Lung (tissue), 12 donors: Measurements from ENCODE around the gene CHST11. TPM values are rescaled to one million over a fixed set of nuclear protein-coding genes. Genes with fewer than 3 reads are reported as not detected.

ENCODE experiments used
- ATAC-seq: fragments of 200-7000 bp; cut with Tn5 transposase; one replicate; pipeline ENCODE4 v1.9.1; 2020; ENCODE audit warnings: moderate number of reproducible peaks; ENCODE audit not compliant: insufficient read depth, low FRiP score
- DNase-seq, 3 donors: peaks; one replicate each; pipeline ENCODE4 v3.0.0-alpha.2; 2013 to 2017
- H3K27ac ChIP-seq, 2 donors: one replicate each; pipeline ENCODE4 v1.5.1; 2013; ENCODE audit warnings: mild to moderate bottlenecking in 2 of 2, moderate library complexity in 2 of 2, control low read depth in 1 of 2, inconsistent platforms in 1 of 2, low read depth in 1 of 2, low read length in 1 of 2
- H3K27me3 ChIP-seq, 3 donors: one replicate each; pipeline ENCODE4 v1.5.1; 2013; ENCODE audit warnings: low read length in 2 of 3; ENCODE audit not compliant: control insufficient read depth in 3 of 3, insufficient read depth in 3 of 3
- H3K36me3 ChIP-seq, 4 donors: one replicate each; pipeline ENCODE4 v1.5.1; 2013; ENCODE audit warnings: low read length in 4 of 4, mild to moderate bottlenecking in 1 of 4, moderate library complexity in 1 of 4; ENCODE audit not compliant: control insufficient read depth in 4 of 4, insufficient read depth in 4 of 4
- H3K4me1 ChIP-seq, 5 donors: one replicate each; pipeline ENCODE4 v1.5.1; 2013; ENCODE audit warnings: low read length in 5 of 5, mild to moderate bottlenecking in 2 of 5, moderate library complexity in 1 of 5; ENCODE audit not compliant: control insufficient read depth in 5 of 5, insufficient read depth in 5 of 5
- H3K4me3 ChIP-seq: one replicate; pipeline ENCODE4 v1.5.1; 2013; ENCODE audit warnings: mild to moderate bottlenecking, control low read depth, moderate library complexity
- H3K9ac ChIP-seq, 2 donors: one replicate each; pipeline ENCODE4 v1.5.1; 2013; ENCODE audit warnings: low read length in 2 of 2, control low read depth in 1 of 2; ENCODE audit not compliant: insufficient read depth in 1 of 2
- H3K9me3 ChIP-seq, 4 donors: one replicate each; pipeline ENCODE4 v1.5.1; 2013; ENCODE audit warnings: low read length in 3 of 4, mild to moderate bottlenecking in 1 of 4, moderate library complexity in 1 of 4; ENCODE audit not compliant: control insufficient read depth in 4 of 4, insufficient read depth in 3 of 4
- WGBS, 2 donors: extraction: QIAGEN DNeasy Blood & Tissue Kit; methylation state at CpG; one replicate each; pipeline ENCODE4 v1.1.7; 2013; 5-methylcytosine and 5-hydroxymethylcytosine counted together
- polyA plus RNA-seq, 2 donors: library from polyadenylated mRNA; stranded (reverse); fragments of 200-250 nt; gene quantifications; one replicate each; pipeline ENCODE4 v1.2.1, GENCODE V29; 2013
- total RNA-seq, 2 donors: library from RNA; depleted of rRNA in 1 of 2; stranded (reverse); fragments of >200 nt in 1 of 2; gene quantifications; one replicate each; pipeline ENCODE4 v1.2.1, GENCODE V29; 2014 to 2021
- TF ChIP-seq, protein P1 (sequence below): IDR thresholded peaks from 2 replicates; pipeline ENCODE4 v1.5.1; 2012; ENCODE audit warnings: mild to moderate bottlenecking; ENCODE audit errors: control extremely low read depth, extremely low read depth
- donor health status: control.
- donor health status: control.
- donor health status: Bipolar disorder and iron deficiency.
- donor health status: healthy.
- donor health status: DM: yes; HTN: yes; CAD: no.

CHST11 gene
- total and polyA plus RNA-seq, 4 donors = 9.0 to 63.2 (median 27.7) TPM

DNA sequence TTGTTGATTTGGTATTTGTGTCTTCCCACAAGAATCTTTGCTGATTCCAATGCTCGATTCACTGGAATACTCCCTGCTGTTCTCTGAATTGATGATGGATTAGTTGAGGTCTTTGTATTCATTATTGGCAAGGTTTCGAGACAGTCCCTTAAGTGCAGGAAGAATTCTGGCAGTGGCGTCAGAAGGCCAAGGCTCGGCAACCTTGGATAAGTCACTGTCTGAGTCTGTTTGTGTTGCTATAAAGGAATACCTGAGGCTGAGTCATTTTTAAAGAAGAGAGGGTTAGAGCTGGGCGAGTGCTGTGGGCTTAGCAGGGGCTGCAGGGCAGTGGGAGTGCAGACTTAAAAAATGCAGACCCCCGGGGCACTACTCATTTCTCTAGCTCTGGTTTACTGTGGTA lies 56.9 kb downstream of the CHST11 start:
- no peak for ATAC-seq
- no peak overlapping the region for H3K4me3 ChIP-seq
- no peaks in the 10 kb centered on the region for H3K36me3 ChIP-seq
- peaks cover 0 to 15% (median 9%) of the 10 kb centered on the region in 5 donors for H3K4me1 ChIP-seq
- TF ChIP-seq, protein P1, sequence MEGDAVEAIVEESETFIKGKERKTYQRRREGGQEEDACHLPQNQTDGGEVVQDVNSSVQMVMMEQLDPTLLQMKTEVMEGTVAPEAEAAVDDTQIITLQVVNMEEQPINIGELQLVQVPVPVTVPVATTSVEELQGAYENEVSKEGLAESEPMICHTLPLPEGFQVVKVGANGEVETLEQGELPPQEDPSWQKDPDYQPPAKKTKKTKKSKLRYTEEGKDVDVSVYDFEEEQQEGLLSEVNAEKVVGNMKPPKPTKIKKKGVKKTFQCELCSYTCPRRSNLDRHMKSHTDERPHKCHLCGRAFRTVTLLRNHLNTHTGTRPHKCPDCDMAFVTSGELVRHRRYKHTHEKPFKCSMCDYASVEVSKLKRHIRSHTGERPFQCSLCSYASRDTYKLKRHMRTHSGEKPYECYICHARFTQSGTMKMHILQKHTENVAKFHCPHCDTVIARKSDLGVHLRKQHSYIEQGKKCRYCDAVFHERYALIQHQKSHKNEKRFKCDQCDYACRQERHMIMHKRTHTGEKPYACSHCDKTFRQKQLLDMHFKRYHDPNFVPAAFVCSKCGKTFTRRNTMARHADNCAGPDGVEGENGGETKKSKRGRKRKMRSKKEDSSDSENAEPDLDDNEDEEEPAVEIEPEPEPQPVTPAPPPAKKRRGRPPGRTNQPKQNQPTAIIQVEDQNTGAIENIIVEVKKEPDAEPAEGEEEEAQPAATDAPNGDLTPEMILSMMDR = no peak
- H3K27me3 ChIP-seq = no peaks in the 10 kb centered on the region
- H3K9ac ChIP-seq = no peak overlapping the region
- no peaks in the 10 kb centered on the region for H3K9me3 ChIP-seq
- WGBS, 2 donors = 86 to 92% methylated on average over 6 of the region's 6 CpGs
- H3K27ac ChIP-seq = no peak overlapping the region
- no peak for DNase-seq

DNA sequence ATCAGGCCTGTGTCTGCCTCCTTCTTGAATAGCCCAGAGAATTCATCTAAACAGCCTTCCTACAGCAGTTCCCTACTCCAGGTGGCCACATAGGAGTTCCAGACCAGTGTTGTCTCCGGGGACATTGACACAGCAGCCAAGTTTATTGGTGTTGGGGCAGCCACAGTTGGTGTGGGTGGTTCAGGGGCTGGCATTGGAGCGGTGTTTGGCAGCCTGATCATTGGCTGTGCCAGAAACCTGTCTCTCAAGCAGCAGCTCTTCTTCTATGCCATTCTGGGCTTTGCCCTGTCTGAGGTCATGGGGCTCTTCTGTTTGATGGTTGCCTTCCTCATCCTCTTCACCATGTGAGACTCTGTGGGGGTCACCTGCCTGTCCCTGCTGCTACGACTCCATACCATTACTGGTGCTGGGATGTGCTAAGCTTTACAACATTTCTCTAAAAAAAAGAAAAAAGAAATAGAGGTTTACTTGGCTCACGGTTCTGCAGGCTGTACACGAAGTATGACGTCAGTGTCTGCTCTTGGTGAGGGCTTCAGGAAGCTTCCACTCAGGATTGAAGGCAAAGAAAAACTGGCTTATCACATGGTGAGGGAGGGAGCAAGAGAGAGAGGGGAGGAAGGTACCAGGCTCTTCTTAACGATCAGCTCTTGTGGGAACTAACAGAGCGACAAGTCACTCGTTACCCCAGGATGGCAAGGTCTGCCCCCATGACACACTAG lies 57.5 kb downstream of the CHST11 start:
- Histone ChIP-seq H3K9me3 (no peaks in the 10 kb centered on the region), H3K4me3 (no peak overlapping the region), H3K27ac (no peak overlapping the region), H3K27me3 (no peaks in the 10 kb centered on the region), H3K36me3 (no peaks in the 10 kb centered on the region), H3K9ac (no peak overlapping the region), H3K4me1 (peaks cover 0 to 14% (median 10%) of the 10 kb centered on the region in 5 donors)
- DNase-seq (no peak), ATAC-seq (no peak)
- TF ChIP-seq, protein P1 = no peak
- 93 to 96% methylated on average over 9 of the region's 9 CpGs for WGBS, 2 donors

DNA sequence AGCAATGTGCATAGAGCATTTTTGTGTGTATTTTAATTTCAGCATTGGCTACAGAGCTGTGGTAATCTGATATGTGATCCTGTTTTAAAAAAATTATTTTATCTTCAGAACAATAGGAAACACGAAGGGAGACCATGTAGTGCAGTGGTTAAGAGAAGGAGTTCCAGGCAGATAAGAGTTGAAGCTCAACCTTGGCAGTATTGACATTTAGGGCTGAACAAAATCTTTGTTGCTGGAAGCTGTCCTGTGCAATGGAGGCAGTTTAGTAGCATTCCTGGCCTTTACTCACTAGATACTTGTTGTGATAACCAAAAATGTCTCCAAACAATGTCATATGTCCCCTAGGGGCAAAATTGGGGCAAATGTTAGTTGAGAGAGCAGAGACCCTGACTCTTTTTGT lies 59.2 kb downstream of the CHST11 start:
- Histone ChIP-seq H3K4me1 (peaks cover 2 to 18% (median 4%) of the 10 kb centered on the region in 5 donors), H3K27me3 (no peaks in the 10 kb centered on the region), H3K9me3 (no peaks in the 10 kb centered on the region), H3K9ac (no peak overlapping the region), H3K36me3 (no peaks in the 10 kb centered on the region), H3K4me3 (no peak overlapping the region), H3K27ac (no peak overlapping the region)
- TF ChIP-seq, protein P1 = no peak
- 30% methylated on average over 1 of the region's 1 CpG for WGBS, 2 donors
- ATAC-seq (no peak), DNase-seq (no peak)
